HG03060 (cell line): ENCODE measurements around the gene ANO6.
"Not testable (repeated sequence)": the region's sequence is repeated elsewhere in the genome, so short reads cannot be mapped to it uniquely, and the experiment has no call there.

Source experiments
- ATAC-seq: cut with Tn5 transposase; IDR thresholded peaks from one replicate; pipeline ENCODE4 v1.9.1; 2021; ENCODE audit warnings: low read depth, moderate number of reproducible peaks; ENCODE audit not compliant: unreplicated experiment

Gene ANO6

GRCh38 chr12:45234139-45234865 lies 18.4 kb downstream of the ANO6 start:
- ATAC-seq, result no peak

- no peak for ATAC-seq
Observed at GRCh38 chr12:45235087-45236025, 19.5 kb downstream of the ANO6 start.

- ATAC-seq, result not testable (repeated sequence)
Observed at GRCh38 chr12:45236383-45236782, 20.5 kb downstream of the ANO6 start.

- no peak for ATAC-seq
Observed at GRCh38 chr12:45242180-45242579, 26.3 kb downstream of the ANO6 start.

- ATAC-seq, result no peak
Observed at GRCh38 chr12:45243963-45244362, 28.1 kb downstream of the ANO6 start.

- ATAC-seq, result peak; percentile 86
Observed at GRCh38 chr12:45244561-45245343, 28.9 kb downstream of the ANO6 start.

GRCh38 chr12:45246236-45246635 lies 30.3 kb downstream of the ANO6 start:
- no peak for ATAC-seq

DNA sequence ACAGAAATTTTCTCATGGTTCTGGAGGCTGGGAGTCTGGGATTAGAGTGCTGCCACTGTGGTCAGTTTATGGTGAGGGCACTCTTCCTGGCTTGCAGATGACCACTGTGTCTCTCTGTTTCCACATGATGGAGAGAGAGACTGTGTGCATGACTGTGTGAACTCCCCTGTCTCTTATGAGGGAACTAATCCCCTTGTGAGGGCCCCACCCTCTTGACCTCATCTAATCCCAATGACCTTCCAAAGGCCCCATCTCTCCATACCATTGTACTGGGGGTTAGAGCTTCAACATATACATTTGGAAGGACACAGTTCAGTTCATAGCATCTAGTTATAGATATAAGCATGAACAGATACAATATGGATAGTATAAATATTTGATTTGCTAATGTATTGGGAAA lies 31.7 kb downstream of the ANO6 start:
- no peak for ATAC-seq

- ATAC-seq, result no peak
Observed at GRCh38 chr12:45248095-45248494, 32.2 kb downstream of the ANO6 start.

DNA sequence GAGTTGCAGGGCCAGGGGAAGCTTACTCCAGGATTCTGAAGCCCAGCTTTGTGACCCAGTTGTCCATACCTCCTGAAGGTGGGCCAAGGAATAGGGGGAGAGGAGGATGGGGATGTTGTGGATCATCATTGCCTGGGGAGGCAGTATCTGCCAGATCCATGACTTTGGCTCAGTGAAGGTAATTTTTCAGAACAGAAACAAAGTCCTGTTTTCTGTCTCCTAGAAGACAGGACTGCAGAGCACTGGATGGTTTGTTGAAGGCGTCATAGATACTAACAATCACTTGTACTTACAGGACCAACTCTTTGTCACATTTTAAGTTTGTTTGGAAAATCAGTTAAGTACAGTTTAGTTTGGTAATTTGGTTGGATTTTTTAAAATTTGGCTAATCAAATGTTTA lies 38.4 kb downstream of the ANO6 start:
- no peak for ATAC-seq

GRCh38 chr12:45256721-45257120 lies 40.8 kb downstream of the ANO6 start:
- peak; percentile 14 for ATAC-seq

DNA sequence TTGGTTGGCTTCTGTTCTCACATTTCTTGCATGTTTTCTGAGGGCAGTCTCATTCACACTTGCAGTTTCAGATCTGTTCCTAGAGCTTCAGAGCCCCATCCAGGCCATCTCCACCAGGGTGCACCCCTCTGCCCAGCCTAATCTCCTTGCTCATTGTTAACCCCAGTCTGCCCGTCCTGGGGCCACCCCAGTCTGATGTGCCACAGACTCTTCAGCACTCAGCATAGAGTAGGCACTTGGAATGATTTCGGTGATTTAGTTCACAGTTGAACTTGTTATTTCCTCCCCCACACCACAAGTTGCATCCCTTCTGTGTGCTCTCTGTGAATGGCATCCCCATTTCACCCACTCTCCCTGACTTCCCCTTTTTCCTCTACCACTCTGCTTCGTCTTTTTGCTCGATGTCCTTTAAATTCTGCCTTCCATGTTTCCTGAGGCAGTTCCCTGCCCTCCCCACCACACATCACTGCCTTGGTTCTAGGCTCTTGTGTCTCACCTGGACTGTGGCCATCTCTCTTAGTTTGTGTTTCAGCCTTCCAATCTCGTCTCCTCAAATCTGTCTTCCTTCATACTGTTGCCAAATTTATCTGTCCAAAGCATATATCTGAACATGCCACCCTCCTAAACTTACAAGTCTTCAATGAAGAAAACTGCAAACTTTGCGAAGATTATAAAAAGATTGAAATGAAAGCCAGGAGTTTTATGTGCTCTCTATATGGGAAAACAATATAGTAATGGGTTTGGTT lies 41.5 kb downstream of the ANO6 start:
- ATAC-seq, result peak; percentile 62

DNA sequence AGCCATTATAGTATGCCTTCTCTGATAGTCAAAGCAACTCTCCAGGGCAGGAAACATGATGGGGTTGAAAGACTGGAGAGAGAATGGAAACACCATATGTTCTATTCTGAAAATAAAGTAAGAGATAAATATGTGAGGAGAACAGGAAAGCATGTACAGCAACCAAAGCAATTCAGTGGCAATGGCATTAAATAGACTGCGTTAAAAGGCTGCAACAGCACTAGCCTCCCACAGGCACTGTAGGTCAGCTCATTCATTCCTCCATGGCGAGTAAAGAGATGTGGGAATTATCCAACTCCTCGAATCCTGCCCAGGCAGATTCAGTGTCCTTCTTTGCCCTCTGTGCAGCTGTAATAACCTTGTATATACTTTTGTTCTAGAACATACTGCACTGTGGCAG lies 43.8 kb downstream of the ANO6 start:
- no peak for ATAC-seq

DNA sequence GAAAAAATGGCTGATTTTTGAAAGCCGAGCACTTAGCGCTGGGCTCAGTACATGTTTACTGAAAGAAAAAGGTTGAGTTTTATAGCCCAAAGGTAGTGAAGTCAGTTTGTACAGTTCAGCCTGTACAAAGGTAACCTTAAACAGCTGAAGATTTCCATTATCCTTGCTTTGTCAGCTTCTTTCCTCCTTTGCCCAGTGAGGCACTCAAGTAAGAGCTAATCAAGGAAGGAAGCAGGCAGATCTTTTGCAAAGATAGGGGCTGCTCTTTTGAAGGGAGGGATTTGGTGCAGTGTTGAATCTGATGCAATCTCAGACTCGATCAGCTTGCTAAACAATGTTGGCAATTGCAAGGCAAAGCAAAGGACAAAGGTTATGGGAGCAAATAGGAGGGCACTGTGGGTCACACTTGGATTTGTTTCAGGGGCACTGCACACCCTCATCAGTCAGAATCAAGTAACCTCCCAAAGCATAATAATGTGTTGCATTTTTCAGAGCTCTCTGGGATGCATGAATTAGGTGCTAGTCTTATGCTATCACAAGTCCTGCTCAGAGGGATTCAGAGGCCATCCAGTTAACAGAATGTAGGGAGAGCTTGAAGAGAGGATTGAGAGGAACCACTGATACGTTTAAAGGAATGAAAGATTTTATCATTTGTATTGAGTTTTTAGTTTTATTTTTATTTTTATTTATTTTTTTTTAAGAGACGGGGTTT lies 44.4 kb downstream of the ANO6 start:
- no peak for ATAC-seq

- ATAC-seq, result no peak
Observed at GRCh38 chr12:45260854-45261253, 45.0 kb downstream of the ANO6 start.

DNA sequence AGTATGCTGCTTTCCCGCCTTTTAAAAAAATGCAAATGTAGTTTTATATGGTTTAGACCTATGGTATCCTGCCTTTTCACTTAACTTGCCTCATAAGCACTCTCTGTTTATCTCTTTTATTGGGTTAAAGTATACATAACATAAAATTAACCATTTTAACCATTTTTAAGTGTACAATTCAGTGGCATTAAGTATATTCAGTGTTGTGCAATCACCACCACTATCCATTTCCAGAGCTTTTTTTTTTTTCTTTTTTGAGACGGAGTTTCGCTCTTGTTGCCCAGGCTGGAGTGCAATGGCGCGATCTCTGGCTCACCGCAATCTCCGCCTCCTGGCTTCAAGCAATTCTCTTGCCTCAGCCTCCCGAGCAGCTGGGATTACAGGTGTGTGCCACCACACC lies 46.3 kb downstream of the ANO6 start:
- not testable (repeated sequence) for ATAC-seq

- no peak for ATAC-seq
Observed at GRCh38 chr12:45263587-45263986, 47.7 kb downstream of the ANO6 start.

GRCh38 chr12:45268672-45269411 lies 52.9 kb downstream of the ANO6 start:
- ATAC-seq, result peak; percentile 53

- ATAC-seq, result no peak
Observed at GRCh38 chr12:45269412-45269751, 53.5 kb downstream of the ANO6 start.
